NCI-H446 treated with DMSO at 0.1 percent for 48 hours (cell line): ENCODE measurements around the gene CGB3.

ENCODE experiments used
- DNase-seq: peaks from one replicate; lab custom pipeline; 2025; lab: John Stamatoyannopoulos, UW

CGB3 gene

GRCh38 chr19:48988286-48988685 is 35.8 kb downstream of the CGB3 start:
- DNase-seq = no peak

- DNase-seq = no peak
Observed at GRCh38 chr19:48987323-48987722, 36.8 kb downstream of the CGB3 start.

- no peak for DNase-seq
Observed at GRCh38 chr19:48986211-48986610, 37.9 kb downstream of the CGB3 start.

- DNase-seq = no peak
Observed at GRCh38 chr19:48985711-48986110, 38.4 kb downstream of the CGB3 start.

- no peak for DNase-seq
Observed at GRCh38 chr19:48982280-48982679, 41.9 kb downstream of the CGB3 start.

GRCh38 chr19:48977061-48977460 is 47.1 kb downstream of the CGB3 start:
- no peak for DNase-seq

- DNase-seq = no peak
Observed at GRCh38 chr19:48975947-48976847, 47.9 kb downstream of the CGB3 start.
